Cerebellar cortex (tissue), 1 donor: ENCODE results near the gene ZNF438.
A peak's percentile ranks its signal among the peaks of the same experiment; 100 is the strongest.
"Not testable (repeated sequence)": the region's sequence is repeated elsewhere in the genome, so short reads cannot be mapped to it uniquely, and the experiment has no call there.

Experiments
- DNase-seq: peaks from one replicate; pipeline ENCODE4 v3.0.0-alpha.2; 2015; ENCODE audit warnings: low spot score

ZNF438 gene

GRCh38 chr10:30987463-30987862, 44.2 kb downstream of the ZNF438 start:
- no peak for DNase-seq

- no peak for DNase-seq
These were observed 45.6 kb downstream of the ZNF438 start for GRCh38 chr10:30986053-30986555.

- DNase-seq, result no peak
These were observed 46.2 kb downstream of the ZNF438 start for GRCh38 chr10:30985512-30985911.

GRCh38 chr10:30984563-30985328, 46.9 kb downstream of the ZNF438 start:
- no peak for DNase-seq

GRCh38 chr10:30983209-30983608, 48.5 kb downstream of the ZNF438 start:
- DNase-seq, result not testable (repeated sequence)

- DNase-seq, result peak; percentile 13
These were observed 50.6 kb downstream of the ZNF438 start for GRCh38 chr10:30980951-30981616.

- no peak for DNase-seq
These were observed 51.7 kb downstream of the ZNF438 start for GRCh38 chr10:30979956-30980355.

- DNase-seq, result no peak
These were observed 52.8 kb downstream of the ZNF438 start for GRCh38 chr10:30978843-30979242.

GRCh38 chr10:30977385-30977784, 54.3 kb downstream of the ZNF438 start:
- no peak for DNase-seq

- no peak for DNase-seq
These were observed 56.8 kb downstream of the ZNF438 start for GRCh38 chr10:30974773-30975415.

GRCh38 chr10:30974355-30974754, 57.3 kb downstream of the ZNF438 start:
- DNase-seq, result no peak

- no peak for DNase-seq
These were observed 57.9 kb downstream of the ZNF438 start for GRCh38 chr10:30973737-30974136.

- no peak for DNase-seq
These were observed 60.8 kb downstream of the ZNF438 start for GRCh38 chr10:30970760-30971460.

GRCh38 chr10:30968711-30969110, 63.0 kb downstream of the ZNF438 start:
- DNase-seq, result no peak

GRCh38 chr10:30967650-30968410, 63.8 kb downstream of the ZNF438 start:
- DNase-seq, result no peak

- no peak for DNase-seq
These were observed 67.4 kb downstream of the ZNF438 start for GRCh38 chr10:30963992-30964930.

- DNase-seq, result no peak
These were observed 69.1 kb downstream of the ZNF438 start for GRCh38 chr10:30962522-30962921.

GRCh38 chr10:30959836-30960210, 71.8 kb downstream of the ZNF438 start:
- DNase-seq, result no peak

GRCh38 chr10:30949218-30949617, 82.4 kb downstream of the ZNF438 start:
- not testable (repeated sequence) for DNase-seq

- no peak for DNase-seq
These were observed 87.7 kb downstream of the ZNF438 start for GRCh38 chr10:30944005-30944404.
